ENCODE measurements around the gene CLEC14A. TPM values are rescaled to one million over a fixed set of nuclear protein-coding genes. Genes with fewer than 3 reads are reported as not detected.

Gene CLEC14A
- not detected in 5 replicates for total RNA-seq (2022; extraction: Qiagen RNA extraction)

DNA sequence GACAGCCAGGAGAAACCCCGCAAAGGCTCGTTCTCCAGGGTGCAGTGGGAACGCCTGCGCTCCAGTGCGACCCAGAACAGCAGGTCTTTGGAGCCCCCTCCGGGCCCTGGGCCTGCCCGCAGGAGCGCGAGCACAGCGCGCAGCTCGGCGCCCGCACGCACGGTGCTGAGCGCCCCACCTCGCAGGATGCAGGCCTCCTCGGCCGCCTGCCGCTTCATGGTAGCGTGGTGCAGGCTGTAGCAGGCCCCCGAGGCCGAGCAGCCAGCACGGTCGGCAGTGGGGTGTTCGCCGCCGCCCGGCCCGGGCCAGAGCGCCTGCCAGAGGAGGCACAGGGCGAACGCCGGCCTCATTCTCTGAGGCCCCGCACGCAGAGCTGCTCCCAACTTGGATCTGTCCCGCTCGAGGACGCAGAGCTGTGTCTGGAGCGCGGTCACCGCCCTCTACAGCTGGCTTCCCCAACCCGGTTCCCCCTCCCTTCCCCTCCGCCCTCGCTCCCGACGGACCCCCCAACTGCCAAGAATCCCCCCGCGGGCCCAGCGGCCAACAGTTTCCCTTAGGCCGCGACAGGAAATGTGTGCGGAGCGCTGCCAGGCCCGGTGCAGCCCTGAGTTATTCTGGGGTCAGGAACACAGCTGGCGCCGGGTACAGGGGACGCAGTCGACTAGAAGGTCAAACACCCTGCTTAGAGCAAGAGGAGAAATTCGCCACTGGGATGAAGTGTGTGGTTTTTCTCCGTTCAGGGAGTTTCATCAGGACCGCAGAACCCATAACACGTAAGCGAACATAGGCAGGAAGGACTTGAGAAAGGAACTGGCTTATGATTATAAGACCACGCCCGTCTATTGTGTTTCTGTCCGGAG is at the start of gene CLEC14A:
CLEC14A (minus strand) TSS at position 421 of the 860 bp plus-strand sequence; CDS start at position 350, 71 bp downstream.

GRCh38 chr14:38207736-38208617 is 47.9 kb downstream of the CLEC14A start, which contains the start of gene SSTR1:
Gene SSTR1 (plus strand): TSS chr14:38207904. CDS start chr14:38209390, 1,486 bp downstream.

Other genes with a start within 250 kb of the CLEC14A start
- 0.03 TPM in 1 of 5 replicates, not detected in the others for gene SSTR1, start 48.2 kb downstream of the CLEC14A start, total RNA-seq (2022; extraction: Qiagen RNA extraction)